Measurements from ENCODE around the gene MAD1L1.
"Not testable (repeated sequence)": the region's sequence is repeated elsewhere in the genome, so short reads cannot be mapped to it uniquely, and the experiment has no call there.

MAD1L1 gene

GRCh38 chr7:2005786-2006185 lies 227.0 kb downstream of the MAD1L1 start:
- DNase-seq (ENCODE audit: low read depth in 1 of 2, low spot score in 1 of 2), result no peak

GRCh38 chr7:2004841-2005725 lies 227.7 kb downstream of the MAD1L1 start:
- DNase-seq (ENCODE audit: low read depth in 1 of 2, low spot score in 1 of 2), result no peak

DNA sequence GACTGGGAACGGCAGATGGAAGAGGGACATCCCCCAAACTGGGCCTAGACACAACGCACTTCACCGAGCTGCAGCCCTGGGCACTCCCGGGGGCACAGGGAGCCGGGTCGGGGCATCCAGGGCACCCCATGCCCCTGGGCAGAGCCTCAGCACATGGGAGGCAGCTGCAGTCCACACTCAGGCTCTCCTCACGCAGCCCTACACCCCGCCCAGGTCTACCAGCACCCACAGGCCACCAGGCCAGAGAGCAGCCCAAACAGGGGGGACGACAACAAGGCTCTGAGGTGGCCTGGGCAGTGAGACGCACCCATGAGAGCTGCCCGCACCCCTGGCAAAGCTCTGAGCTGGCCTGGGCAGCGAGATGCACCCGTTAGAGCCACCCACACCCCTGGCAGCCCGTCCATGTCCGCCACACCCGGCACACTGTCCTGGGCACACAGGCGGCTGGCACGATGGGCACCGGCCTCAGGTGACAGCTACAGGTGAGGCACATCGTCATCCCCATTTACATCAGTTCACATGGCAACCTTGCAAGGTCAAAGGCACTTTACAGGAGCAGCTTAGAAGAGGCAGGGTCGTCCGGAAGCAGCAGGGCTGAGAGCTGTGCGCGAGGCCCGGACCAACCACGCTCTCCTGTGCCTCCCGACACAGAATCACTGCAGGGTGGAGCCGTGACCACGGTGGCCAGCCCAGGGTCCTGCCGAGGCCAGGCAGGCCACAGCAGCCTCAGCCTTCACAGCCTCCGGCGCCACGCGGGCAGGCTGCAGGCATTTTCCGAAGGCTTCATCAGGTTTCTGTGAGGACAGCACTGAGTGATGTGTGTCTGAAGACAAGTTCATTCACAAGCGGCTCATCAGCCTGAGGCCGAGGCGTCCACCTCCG lies 228.6 kb downstream of the MAD1L1 start:
- DNase-seq (ENCODE audit: low read depth in 1 of 2, low spot score in 1 of 2), result no peak

GRCh38 chr7:2003451-2003930 lies 229.3 kb downstream of the MAD1L1 start:
- no peak for DNase-seq (ENCODE audit: low read depth in 1 of 2, low spot score in 1 of 2)

DNA sequence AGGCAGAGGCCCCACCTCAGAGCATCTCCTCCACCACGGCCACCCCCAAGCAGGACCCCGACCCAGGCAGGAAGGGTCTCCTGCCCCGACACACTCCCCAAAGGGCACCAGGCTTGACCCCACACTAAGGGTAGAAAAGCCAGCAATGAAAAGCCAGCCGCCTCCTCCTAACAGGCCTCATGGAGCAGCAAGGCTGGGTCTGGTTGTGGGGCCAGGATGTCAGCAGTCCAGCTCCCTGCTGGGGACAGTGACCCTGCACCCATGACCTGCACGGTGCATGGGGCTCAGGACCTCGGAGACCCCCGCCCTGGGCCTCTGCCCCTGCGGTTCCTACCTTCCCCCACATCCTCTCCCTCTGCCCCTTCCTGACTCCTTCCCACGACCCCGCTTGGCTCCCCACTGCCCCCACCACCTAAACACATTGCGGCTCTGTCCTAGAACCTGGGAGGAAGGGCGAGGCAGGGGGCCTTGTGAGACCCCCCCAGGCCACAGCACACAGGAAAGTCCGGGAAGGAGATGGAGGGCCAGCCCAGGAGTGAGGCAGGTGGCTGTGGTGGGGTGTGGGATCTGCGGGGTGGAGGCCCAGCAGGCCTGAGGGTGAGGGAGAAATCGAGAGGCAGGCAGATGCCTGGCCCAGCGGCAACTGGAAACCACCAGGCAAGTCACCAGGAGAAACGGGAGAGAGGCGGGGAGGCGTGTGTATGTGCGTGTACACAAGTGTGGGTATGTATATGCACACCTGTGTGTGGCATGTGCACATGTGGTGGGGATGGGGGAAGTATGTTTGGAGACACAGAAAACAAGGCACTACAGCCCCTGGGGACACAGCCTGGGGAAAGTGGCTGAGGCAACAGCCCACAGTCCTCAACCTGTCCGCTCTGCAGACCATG lies 229.9 kb downstream of the MAD1L1 start:
- DNase-seq (ENCODE audit: low read depth in 1 of 2, low spot score in 1 of 2), result no peak

- no peak for DNase-seq (ENCODE audit: low read depth in 1 of 2, low spot score in 1 of 2)
Observed at GRCh38 chr7:2001601-2002442, 230.9 kb downstream of the MAD1L1 start.

- DNase-seq (ENCODE audit: low read depth in 1 of 2, low spot score in 1 of 2), result no peak
Observed at GRCh38 chr7:2000746-2001321, 231.9 kb downstream of the MAD1L1 start.

- no peak for DNase-seq (ENCODE audit: low read depth in 1 of 2, low spot score in 1 of 2)
Observed at GRCh38 chr7:2000153-2000687, 232.5 kb downstream of the MAD1L1 start.

DNA sequence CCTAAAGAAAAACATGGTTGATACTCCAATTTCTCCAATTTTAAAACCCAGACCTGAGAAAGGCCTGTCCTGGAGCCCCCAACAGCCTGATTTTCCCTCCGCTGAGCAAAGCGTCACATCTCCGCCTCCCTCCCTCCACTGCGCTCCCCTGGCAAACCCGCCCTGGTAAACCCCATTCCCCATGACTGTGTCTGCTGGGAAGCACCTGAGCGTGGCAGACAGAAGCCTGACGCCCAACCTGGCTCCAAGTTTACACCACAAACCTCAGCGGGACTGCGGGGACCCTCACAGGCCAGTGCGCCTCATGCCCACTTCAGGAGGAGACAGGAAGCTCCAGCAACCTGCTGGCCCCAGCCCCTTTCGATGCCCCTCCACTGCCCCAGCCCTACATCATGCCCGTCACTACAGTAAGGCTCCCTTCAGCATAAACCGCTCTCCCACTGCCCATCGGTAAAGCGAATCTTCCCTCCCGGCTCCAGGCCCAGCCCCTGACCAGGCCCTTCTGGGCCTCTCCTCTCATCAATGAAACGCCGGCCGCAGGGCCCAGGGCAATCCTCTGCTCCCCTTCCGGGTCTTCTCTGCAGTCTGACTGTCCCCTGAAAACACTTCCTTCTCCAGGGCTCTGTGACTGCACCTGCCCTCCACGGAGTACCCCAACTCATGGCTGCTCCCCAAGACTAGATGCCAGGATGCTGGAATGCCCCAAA lies 233.3 kb downstream of the MAD1L1 start:
- no peak for DNase-seq (ENCODE audit: low read depth in 1 of 2, low spot score in 1 of 2)

GRCh38 chr7:1998146-1998545 lies 234.6 kb downstream of the MAD1L1 start:
- DNase-seq (ENCODE audit: low read depth in 1 of 2, low spot score in 1 of 2), result no peak

DNA sequence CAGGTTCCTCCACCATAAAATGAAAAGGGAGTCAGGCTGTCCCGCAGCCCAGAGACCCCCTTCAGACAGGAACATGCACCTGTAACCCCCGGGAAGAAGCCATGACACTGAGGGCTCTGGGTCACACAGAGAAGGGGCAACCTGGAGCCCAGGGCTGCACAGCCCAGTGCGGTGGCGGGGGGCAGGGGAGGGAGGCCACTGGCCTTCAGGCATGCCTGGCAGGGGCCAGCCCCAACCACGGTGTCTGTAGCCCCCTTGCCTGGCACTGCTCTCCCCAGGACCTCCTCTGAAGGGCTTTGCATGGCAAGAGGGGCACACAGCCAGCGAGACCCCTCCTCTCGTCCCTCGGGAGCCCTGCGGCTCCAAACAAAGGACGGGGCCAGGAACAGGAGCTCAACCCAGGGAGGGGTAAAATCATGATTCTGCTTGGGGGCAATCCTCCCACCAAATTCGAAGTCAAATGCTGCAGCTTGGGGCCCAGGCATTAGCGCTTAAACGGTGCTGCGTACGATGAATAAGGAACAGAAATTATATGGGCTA lies 235.1 kb downstream of the MAD1L1 start:
- DNase-seq (ENCODE audit: low read depth in 1 of 2, low spot score in 1 of 2), result no peak

DNA sequence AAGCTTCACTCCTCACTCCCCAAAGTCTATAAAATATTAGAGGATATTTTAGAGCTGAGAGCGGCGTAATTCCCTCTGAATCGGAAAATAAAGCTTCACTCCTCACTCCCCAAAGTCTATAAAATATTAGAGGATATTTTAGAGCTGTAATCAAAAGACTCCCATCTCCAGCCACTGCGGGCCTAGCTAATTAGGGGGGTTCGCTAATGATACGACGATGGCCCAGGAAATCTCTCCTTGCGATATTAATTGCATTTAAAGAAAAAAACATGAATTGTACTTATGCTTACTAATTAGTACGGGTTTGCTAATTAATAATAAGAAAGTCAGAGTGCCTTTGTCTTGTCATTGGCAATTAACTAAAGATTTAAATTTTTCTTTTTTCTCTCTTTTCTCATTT lies 235.9 kb downstream of the MAD1L1 start:
- no peak for DNase-seq (ENCODE audit: low read depth in 1 of 2, low spot score in 1 of 2)

DNA sequence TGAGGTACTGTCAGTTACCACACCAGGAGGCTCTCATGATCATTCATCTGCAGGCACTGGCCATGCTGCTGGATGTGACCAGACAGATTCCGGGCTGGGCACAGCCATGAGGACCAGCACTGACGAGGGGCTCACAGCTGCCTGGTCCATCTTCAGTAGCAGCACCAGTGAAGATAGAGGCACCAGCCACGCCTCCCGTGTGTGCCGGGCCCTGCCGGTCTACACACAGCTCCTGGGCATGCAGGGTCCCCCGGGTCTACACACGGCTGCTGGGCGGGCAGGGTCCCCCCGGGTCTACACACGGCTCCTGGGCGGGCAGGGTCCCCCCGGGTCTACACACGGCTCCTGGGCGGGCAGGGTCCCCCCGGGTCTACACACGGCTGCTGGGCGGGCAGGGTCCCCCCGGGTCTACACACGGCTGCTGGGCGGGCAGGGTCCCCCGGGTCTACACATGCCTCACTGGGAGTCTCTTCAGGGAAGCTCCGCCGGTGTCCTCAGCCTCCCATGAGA lies 236.8 kb downstream of the MAD1L1 start:
- not testable (repeated sequence) for DNase-seq (ENCODE audit: low read depth in 1 of 2, low spot score in 1 of 2)

GRCh38 chr7:1995426-1995825 lies 237.3 kb downstream of the MAD1L1 start:
- DNase-seq (ENCODE audit: low read depth in 1 of 2, low spot score in 1 of 2), result no peak

GRCh38 chr7:1994931-1995330 lies 237.8 kb downstream of the MAD1L1 start:
- DNase-seq (ENCODE audit: low read depth in 1 of 2, low spot score in 1 of 2), result no peak

GRCh38 chr7:1993776-1994740 lies 238.7 kb downstream of the MAD1L1 start:
- DNase-seq (ENCODE audit: low read depth in 1 of 2, low spot score in 1 of 2), result no peak

DNA sequence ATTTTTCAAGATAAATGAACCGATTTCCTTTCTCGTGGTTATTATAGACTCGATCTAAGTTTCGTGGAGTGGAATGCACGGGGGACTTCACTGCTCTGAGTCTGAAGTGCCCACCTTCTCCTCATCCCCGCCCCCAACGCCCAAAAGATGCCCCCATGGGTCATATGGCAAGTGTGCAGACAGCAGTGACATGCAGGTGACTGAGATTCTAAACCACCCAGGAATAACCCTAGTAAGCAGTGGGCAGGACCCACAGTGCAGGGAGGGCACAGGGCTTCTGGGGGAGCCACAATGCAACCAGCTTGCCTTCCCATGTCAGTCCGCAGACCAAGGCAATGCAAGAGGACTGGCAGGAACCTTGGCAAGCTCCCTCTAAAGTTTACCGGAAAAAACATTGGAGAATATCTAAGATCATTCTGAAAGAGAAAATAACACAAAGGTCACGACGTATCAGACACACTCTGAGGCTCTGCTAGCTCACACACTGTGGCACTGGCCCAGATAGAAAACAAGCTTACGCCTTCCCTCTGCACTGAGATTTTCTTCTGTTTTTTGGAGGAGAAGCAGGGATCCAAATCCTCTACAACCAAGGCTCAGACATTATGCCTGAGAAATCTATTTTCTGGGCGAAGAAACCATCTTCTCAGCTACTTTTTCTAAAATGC lies 239.6 kb downstream of the MAD1L1 start:
- DNase-seq (ENCODE audit: low read depth in 1 of 2, low spot score in 1 of 2), result no peak

Data from stimulated activated CD4-positive, alpha-beta T cell treated with anti-CD3 and anti-CD28 coated beads, Interleukin-15, amount 100 ng/mL, for 1 hour (primary cell).